Mesodermal cell (in vitro differentiated cells): ENCODE results near the gene VAC14.

Experiments used
- H3K27ac ChIP-seq: 2 replicates; pipeline ENCODE4 v1.7.0; 2013; ENCODE audit warnings: mild to moderate bottlenecking, low read depth, low read length, moderate library complexity; ENCODE audit not compliant: severe bottlenecking
- H3K36me3 ChIP-seq: 2 replicates; pipeline ENCODE4 v1.7.1; 2013; ENCODE audit warnings: mild to moderate bottlenecking, low read length, moderate library complexity; ENCODE audit not compliant: control insufficient read depth, insufficient read depth
- H3K4me1 ChIP-seq: one replicate; pipeline ENCODE4 v1.7.1; 2013; ENCODE audit warnings: mild to moderate bottlenecking, low read length; ENCODE audit not compliant: insufficient read depth, control insufficient read depth, poor library complexity, severe bottlenecking
- H3K4me3 ChIP-seq: 2 replicates; pipeline ENCODE4 v1.7.0; 2013; ENCODE audit warnings: low read length, control low read depth, mild to moderate bottlenecking; ENCODE audit not compliant: insufficient read depth, poor library complexity, severe bottlenecking; ENCODE audit errors: extremely low read depth
- H3K9me3 ChIP-seq: 2 replicates; pipeline ENCODE4 v1.7.1; 2013; ENCODE audit warnings: mild to moderate bottlenecking, low read length, moderate library complexity; ENCODE audit not compliant: control insufficient read depth
- WGBS, 2 experiments: methylation state at CpG; one replicate each; pipeline ENCODE4 v1.1.5; 2013; ENCODE audit warnings: missing lambda C conversion rate in 2 of 2; ENCODE audit not compliant: insufficient coverage in 2 of 2; 5-methylcytosine and 5-hydroxymethylcytosine counted together

Gene VAC14

DNA sequence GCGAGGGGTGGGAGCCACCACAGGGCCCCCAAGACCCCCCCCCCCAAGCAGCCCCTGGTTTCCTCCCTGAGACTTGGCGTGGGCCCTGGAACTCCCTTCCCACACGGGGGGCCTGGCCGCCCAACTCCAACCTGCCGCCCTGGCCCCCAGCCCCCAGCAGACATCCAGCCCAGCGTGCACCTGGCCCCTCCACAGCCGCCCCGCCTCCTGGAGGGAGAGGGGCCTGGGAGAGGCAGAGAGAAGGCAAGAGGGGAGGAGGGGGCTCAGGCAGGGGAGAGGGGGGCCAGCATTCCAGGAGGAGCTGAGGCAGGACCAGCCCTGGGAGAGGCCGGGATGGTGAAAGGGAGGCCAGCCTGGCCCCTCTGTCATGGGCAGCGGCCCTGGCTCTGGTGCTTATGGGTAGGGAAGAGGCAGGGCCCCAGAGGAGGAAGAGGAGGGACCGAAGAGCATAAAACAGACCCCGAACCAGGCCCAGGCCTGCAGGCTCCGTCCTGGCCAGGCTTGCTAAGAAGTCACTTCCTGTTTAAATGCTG lies 137.9 kb downstream of the VAC14 start:
- no peaks in the 10 kb centered on the region for H3K9me3 ChIP-seq
- H3K4me3 ChIP-seq: no peak overlapping the region
- 83 to 94% methylated on average over 5 of the region's 13 CpGs for WGBS, 2 experiments
- H3K4me1 ChIP-seq: peaks cover 9% of the 10 kb centered on the region
- H3K27ac ChIP-seq: no peak overlapping the region
- H3K36me3 ChIP-seq: peaks cover 36% of the 10 kb centered on the region

DNA sequence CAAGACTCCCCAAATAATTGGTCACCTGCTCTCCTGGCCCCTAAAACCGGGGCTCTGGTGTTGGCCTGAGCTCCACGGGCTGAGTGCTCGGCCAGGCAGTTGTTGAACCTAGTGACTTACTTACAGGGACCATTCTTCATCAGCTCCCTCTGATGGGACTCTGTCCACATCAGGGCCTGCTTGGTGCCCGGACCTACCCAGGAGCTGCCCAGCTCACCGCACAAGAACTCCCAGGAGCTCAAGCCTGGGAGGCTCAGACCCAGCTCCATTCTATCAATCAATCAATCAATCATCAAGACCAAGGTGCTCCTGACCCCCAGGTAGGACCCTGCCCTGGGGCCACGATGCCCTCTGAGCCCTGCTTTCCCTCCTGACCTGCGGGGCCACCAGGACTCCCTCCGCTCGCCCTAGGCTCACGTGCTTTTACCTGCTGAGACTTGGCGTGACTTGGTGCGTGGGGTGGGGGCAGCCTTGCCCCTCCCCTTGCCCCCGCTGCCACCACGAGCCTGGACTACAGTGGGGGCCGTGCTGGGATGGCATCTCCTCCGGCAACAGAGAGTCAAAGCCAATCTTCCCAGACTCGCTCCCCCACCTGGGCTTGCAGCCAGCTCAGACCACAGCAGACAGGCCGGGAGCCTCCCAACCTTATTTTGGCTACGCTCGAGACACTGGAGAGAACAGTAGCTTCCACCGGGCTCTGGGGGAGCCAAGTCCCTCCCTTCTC lies 138.9 kb downstream of the VAC14 start:
- no peaks in the 10 kb centered on the region for H3K9me3 ChIP-seq
- no peak overlapping the region for H3K27ac ChIP-seq
- peaks cover 9% of the 10 kb centered on the region for H3K4me1 ChIP-seq
- WGBS, 2 experiments: 92 to 94% methylated on average over 19 to 20 of the region's 21 CpGs
- H3K36me3 ChIP-seq: peaks cover 27% of the 10 kb centered on the region
- H3K4me3 ChIP-seq: no peak overlapping the region

DNA sequence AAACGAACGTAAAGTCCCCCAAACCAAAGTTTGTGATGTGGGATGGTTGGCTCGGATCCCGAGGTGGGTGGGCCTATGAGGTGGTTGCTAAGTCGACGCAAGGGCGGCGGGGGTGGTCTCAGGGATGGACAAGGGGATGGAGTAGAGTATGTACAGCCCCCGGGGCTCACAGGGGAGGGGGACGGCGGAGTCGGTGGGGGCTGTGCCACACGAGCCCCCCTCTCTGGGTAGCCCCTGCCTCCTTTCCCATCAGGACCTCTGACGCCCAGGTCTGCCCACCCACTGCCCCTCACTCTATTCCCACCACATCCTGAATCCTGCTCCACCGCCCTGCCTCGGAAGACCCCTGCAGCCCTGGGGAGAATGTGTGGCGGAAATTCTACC lies 139.4 kb downstream of the VAC14 start:
- no peaks in the 10 kb centered on the region for H3K9me3 ChIP-seq
- 91 to 94% methylated on average over 8 to 17 of the region's 17 CpGs for WGBS, 2 experiments
- no peak overlapping the region for H3K4me3 ChIP-seq
- H3K36me3 ChIP-seq: peaks cover 21% of the 10 kb centered on the region
- no peak overlapping the region for H3K27ac ChIP-seq
- H3K4me1 ChIP-seq: peaks cover 9% of the 10 kb centered on the region

DNA sequence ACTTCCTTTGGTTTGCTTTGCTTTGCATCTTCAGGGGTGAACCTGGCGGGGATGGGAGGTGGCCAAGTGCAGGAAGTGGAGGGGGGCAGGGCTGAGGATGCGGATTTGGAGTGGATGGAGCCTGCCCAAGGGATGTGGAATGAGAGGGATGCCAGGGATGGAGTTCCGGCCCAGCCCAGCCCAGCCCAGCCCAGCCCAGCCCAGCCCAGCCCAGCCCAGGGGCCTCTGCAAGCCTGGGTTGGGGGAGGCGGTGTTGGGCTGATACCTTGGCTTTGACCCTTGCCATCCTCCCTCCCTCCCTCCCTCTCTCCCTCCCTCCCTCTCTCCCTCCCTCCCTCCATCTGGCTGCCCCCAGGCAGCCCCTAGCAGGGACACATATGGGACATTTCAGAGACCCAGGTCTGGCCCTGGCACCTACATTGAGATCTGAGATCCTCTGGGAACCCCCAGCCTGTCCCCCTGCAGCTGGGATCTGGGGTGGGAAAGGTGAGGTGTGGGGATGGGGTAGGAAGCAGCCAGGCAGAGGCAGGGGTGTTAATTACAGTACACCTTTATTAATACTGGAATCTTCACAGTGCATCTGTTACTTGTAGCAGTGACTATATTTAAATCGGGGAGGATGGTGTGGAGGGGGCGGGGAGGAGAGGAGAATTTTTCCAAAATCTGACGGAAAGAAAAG lies 140.1 kb downstream of the VAC14 start:
- H3K9me3 ChIP-seq: no peaks in the 10 kb centered on the region
- peaks cover 9% of the 10 kb centered on the region for H3K4me1 ChIP-seq
- H3K27ac ChIP-seq: no peak overlapping the region
- H3K4me3 ChIP-seq: no peak overlapping the region
- peaks cover 14% of the 10 kb centered on the region for H3K36me3 ChIP-seq
- 80 to 85% methylated on average over 1 to 3 of the region's 7 CpGs for WGBS, 2 experiments

DNA sequence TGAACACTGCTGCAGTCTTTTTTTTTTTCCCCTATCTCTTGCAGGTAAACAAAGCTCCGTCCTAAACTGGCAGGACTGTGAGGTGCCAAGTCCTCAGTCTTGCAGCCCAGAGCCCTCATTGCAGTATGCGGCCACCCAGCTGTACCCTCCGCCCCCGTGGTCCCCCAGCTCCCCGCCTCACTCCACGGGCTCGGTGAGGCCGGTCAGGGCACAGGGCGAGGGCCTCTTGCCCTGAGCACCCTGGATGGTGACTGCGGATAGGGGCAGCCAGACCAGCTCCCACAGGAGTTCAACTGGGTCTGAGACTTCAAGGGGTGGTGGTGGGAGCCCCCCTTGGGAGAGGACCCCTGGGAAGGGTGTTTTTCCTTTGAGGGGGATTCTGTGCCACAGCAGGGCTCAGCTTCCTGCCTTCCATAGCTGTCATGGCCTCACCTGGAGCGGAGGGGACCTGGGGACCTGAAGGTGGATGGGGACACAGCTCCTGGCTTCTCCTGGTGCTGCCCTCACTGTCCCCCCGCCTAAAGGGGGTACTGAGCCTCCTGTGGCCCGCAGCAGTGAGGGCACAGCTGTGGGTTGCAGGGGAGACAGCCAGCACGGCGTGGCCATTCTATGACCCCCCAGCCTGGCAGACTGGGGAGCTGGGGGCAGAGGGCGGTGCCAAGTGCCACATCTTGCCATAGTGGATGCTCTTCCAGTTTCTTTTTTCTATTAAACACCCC lies 140.8 kb downstream of the VAC14 start:
- WGBS, 2 experiments: 84 to 95% methylated on average over 13 to 15 of the region's 16 CpGs
- no peak overlapping the region for H3K4me3 ChIP-seq
- no peak overlapping the region for H3K27ac ChIP-seq
- H3K36me3 ChIP-seq: peaks cover 9% of the 10 kb centered on the region
- H3K9me3 ChIP-seq: no peaks in the 10 kb centered on the region
- H3K4me1 ChIP-seq: peaks cover 9% of the 10 kb centered on the region

DNA sequence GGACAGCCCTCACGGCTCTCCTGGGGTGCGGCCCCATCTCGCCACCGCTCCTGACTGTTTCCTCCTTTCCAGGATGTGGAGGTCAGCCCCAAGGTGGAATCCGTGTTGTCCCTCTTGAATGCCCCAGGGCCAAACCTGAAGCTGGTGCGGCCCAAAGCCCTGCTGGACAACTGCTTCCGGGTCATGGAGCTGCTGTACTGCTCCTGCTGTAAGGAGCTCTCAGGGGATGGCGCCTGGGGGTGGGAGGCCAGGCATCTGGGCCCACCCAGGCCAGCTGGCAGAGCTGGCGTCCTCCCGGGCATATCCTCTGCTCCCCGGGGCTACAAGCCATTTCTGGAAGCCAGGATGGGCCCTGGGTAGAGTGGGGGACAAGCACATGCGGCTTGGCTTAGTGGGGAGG lies 141.4 kb downstream of the VAC14 start:
- H3K27ac ChIP-seq: no peak overlapping the region

DNA sequence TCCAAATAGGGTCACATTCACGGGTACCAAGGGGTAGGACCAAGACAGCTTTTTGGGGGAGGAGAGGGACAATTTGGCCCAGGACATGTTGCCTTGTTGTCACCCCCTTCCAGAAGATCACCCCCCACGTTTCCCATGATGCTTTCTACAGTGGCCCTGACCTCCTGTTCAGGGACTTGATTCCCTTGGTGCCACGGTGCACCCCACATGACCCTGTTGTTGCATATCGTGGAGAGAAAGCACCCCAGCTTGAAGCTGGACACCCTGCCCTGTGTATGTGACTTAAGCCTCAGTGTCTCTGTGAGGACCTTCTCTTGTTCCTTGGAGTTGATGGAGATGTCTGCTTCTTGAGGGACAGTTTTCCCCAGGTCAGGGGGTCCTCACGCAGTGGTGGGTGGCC lies 142.0 kb downstream of the VAC14 start:
- Histone ChIP-seq H3K27ac (no peak overlapping the region), H3K9me3 (no peaks in the 10 kb centered on the region), H3K36me3 (peaks cover 3% of the 10 kb centered on the region), H3K4me3 (no peak overlapping the region), H3K4me1 (peaks cover 6% of the 10 kb centered on the region)
- 89 to 98% methylated on average over 4 of the region's 5 CpGs for WGBS, 2 experiments

More for the DNA sequence above, 141.4 kb downstream of the VAC14 start:
- 93 to 94% methylated on average over 9 of the region's 12 CpGs for WGBS, 2 experiments
- Histone ChIP-seq H3K36me3 (peaks cover 4% of the 10 kb centered on the region), H3K4me3 (no peak overlapping the region), H3K4me1 (peaks cover 9% of the 10 kb centered on the region), H3K9me3 (no peaks in the 10 kb centered on the region)

DNA sequence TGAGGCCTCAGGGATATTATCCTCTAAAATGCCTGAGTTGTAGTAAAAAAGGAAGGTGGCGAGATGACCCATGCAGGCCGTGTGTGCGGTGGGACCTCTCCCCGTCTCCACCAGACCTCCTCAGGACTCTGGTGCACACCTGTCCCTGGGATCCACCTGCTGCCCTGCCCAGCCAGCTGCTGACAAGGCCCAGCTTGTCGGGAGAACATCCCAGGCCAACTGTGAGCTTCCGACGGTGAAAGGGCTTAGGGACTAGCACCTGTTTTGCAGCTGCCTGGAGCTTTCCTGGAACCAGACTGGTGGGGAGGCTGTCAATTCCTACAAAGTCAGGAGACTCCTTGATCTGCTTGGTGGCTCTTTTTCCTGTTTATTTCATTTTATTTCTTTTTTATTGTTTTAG lies 143.0 kb downstream of the VAC14 start:
- Histone ChIP-seq H3K9me3 (no peaks in the 10 kb centered on the region), H3K4me3 (no peak overlapping the region), H3K27ac (no peak overlapping the region), H3K36me3 (no peaks in the 10 kb centered on the region), H3K4me1 (no peaks in the 10 kb centered on the region)
- 85 to 90% methylated on average over 4 to 6 of the region's 7 CpGs for WGBS, 2 experiments

DNA sequence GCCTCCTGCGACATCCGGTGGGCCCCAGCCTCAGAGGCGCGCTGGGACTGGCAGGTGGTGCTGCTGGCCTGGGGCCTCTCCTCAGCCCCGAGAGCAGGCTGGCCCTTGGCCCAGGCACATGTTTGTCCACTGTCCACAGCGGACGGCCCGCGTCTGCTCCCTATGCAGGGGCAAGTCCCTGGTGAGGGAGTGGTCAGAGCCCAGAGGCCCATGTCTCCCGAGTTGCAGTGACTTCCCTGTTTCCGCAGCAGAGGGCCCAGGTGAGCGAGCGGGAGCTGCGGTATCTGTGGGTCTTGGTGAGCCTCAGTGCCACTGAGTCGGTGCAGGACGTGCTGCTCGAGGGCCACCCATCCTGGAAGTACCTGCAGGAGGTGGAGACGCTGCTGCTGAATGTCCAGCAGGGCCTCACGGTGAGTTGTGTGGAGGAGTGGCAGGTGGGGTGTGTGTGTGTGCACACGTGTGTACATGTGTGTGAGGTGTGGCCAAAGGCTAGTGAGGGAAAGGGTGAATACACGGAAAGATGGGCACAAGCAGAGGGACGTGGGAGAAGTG lies 144.2 kb downstream of the VAC14 start:
- H3K4me1 ChIP-seq: no peaks in the 10 kb centered on the region
- H3K9me3 ChIP-seq: no peaks in the 10 kb centered on the region
- 78 to 91% methylated on average over 20 to 22 of the region's 22 CpGs for WGBS, 2 experiments
- no peak overlapping the region for H3K27ac ChIP-seq
- no peaks in the 10 kb centered on the region for H3K36me3 ChIP-seq
- no peak overlapping the region for H3K4me3 ChIP-seq

DNA sequence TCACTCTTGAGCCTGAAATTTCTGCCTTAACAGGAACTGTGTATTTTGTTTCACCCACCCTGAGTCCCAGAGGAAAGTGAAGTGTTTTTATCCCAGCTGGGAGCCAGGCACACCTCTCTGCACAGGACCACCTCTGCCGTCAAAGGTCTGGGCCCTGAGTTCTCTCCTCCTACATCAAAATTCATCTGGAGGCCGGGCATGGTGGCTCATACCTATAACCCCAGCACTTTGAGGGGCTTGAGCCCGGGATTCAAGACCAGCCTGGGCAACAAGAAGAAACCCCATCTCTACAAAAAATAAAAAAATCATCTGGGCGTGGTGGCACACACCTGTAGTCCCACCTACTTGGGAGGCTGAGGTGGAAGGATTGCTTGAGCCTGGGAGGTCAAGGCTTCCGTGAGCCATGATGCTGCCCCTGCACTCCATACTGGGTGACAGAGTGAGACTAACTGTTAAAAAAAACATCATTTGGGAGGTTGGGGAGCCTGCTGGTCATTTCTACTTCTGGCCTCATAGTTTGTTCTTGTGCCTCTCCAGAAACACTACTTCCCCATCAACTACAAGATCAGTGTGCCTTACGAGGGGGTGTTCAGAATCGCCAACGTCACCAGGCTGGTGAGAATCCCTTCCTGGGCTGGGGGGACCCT lies 144.8 kb downstream of the VAC14 start:
- Histone ChIP-seq H3K36me3 (no peaks in the 10 kb centered on the region), H3K27ac (no peak overlapping the region), H3K9me3 (no peaks in the 10 kb centered on the region), H3K4me3 (no peak overlapping the region), H3K4me1 (no peaks in the 10 kb centered on the region)
- 88 to 91% methylated on average over 5 to 6 of the region's 8 CpGs for WGBS, 2 experiments
